Right renal cortex interstitium (tissue), 3 donors: ENCODE measurements around the gene MPRIP. TPM values are rescaled to one million over a fixed set of nuclear protein-coding genes. Genes with fewer than 3 reads are reported as not detected.
"Not testable (repeated sequence)": the region's sequence is repeated elsewhere in the genome, so short reads cannot be mapped to it uniquely, and the experiment has no call there.

ENCODE experiments used
- DNase-seq, 3 donors: peaks; one replicate each; pipeline ENCODE4 v3.0.0-alpha.2; 2013; ENCODE audit warnings: low read depth in 3 of 3, low spot score in 2 of 3
- polyA plus RNA-seq, 3 donors: library from polyadenylated mRNA; unstranded; fragments of 120-200 nt; gene quantifications; one replicate each; pipeline ENCODE4 v1.2.1, GENCODE V29; 2013; ENCODE audit not compliant: insufficient read length in 3 of 3

MPRIP gene
- polyA plus RNA-seq, 3 donors = 129 to 172 (median 171) TPM

GRCh38 chr17:17013828-17014747, 28.2 kb upstream of the MPRIP start:
- not testable (repeated sequence) for DNase-seq

- DNase-seq = not testable (repeated sequence)
Measured at GRCh38 chr17:17014748-17015124, 27.5 kb upstream of the MPRIP start.

- no peak for DNase-seq
Measured at GRCh38 chr17:17015230-17015629, 27.0 kb upstream of the MPRIP start.

- not testable (repeated sequence) for DNase-seq
Measured at GRCh38 chr17:17016199-17017197, 25.8 kb upstream of the MPRIP start.

- no peak for DNase-seq
Measured at GRCh38 chr17:17017343-17018014, 24.8 kb upstream of the MPRIP start.

GRCh38 chr17:17018021-17018441, 24.2 kb upstream of the MPRIP start:
- no peak for DNase-seq

GRCh38 chr17:17018612-17019429, 23.4 kb upstream of the MPRIP start:
- DNase-seq = no peak

- no peak for DNase-seq
Measured at GRCh38 chr17:17019430-17019762, 22.9 kb upstream of the MPRIP start.

- no peak for DNase-seq
Measured at GRCh38 chr17:17019891-17020456, 22.3 kb upstream of the MPRIP start.

GRCh38 chr17:17020821-17021193, 21.4 kb upstream of the MPRIP start:
- no peak for DNase-seq

- no peak for DNase-seq
Measured at GRCh38 chr17:17021194-17021863, 20.9 kb upstream of the MPRIP start.

- no peak for DNase-seq
Measured at GRCh38 chr17:17022011-17022410, 20.2 kb upstream of the MPRIP start.

- DNase-seq = no peak
Measured at GRCh38 chr17:17022456-17022855, 19.8 kb upstream of the MPRIP start.

- no peak for DNase-seq
Measured at GRCh38 chr17:17024778-17025300, 17.4 kb upstream of the MPRIP start.

GRCh38 chr17:17025621-17026020, 16.6 kb upstream of the MPRIP start:
- DNase-seq = no peak

- DNase-seq = no peak
Measured at GRCh38 chr17:17026163-17026562, 16.1 kb upstream of the MPRIP start.

GRCh38 chr17:17027442-17028058, 14.7 kb upstream of the MPRIP start:
- DNase-seq = no peak

GRCh38 chr17:17028059-17028877, 14.0 kb upstream of the MPRIP start:
- DNase-seq = no peak
